ENCODE data around the gene RYR1. TPM values are rescaled to one million over a fixed set of nuclear protein-coding genes. Genes with fewer than 3 reads are reported as not detected.

RYR1 gene
- total RNA-seq, 2 experiments from 2014 or later: 0.20 to 1.2 TPM

DNA sequence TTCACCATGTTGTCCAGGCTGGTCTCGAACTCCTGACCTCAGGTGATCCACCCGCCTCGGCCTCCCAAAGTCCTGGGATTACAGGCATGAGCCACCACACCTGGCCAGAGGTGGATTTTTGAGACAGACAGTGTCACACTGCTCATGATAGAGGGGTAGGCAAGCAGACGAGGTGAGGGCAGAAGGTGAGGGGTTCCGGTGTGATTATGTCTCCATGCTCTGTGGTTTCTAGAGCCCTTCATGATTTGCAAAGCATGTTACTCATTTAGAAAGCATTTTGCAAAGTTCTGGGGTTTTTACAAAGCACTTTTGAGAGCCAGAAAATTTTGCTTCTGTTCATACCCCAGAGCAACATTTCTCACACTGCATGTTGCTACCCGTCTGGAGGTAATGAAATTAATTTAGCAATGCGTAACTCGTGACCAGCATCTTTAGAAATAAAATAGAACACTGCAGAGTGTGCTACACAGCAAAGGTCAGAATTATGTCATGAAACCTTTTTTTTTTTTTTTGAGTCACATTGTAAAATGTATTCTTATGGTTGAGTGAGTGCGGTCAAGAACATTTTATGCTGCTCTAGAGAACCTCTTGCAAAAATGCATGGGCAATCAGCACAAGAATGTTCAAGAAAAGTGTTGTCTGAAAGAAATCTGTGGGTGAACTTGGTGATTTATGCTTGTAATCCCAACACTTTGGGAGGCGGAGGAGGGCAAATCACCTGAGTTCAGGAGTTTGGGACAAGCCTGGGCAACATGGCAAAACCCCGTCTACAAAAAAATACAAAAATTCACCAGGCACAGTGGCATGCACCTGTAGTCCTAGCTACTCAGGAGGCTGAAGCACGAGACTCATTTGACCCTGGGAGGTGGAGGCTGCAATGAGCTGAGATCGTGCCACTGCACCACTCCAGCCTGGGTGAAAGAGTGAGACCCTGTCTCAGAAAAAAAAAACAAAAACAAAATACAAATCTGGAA, 126.2 kb downstream of the RYR1 start:
- H3K9me3 Mint-ChIP-seq: no peaks in the 10 kb centered on the region
- peak overlapping the region; percentile 59 for H3K27ac Mint-ChIP-seq
- peaks cover 0 to 5% of the 10 kb centered on the region in 2 experiments for H3K9me3 ChIP-seq (ENCODE audit: control insufficient read depth in 1 of 2, insufficient read depth in 1 of 2, low read length in 2 of 2)
- POLR2A ChIA-PET: interaction anchor here (1.5 kb wide), 1 partner anchor 59 kb away, joined by 3 read pairs; the partner anchor contains the start of gene EIF3K
- peak in 8 of 14 experiments; percentile 7 to 66 (median 38) for DNase-seq
- peaks cover 63% of the 10 kb centered on the region for H3K4me1 ChIP-seq (ENCODE audit: insufficient read depth, low read length)
- no peaks in the 10 kb centered on the region for H3K36me3 Mint-ChIP-seq (ENCODE audit: low read depth)
- H3K4me3 Mint-ChIP-seq: peak overlapping the region; percentile 72
- H3K27ac ChIP-seq (ENCODE audit: low read depth in 1 of 2, low read length in 2 of 2): no peak overlapping the region
- intact Hi-C loops (cut with DNase I, micrococcal nuclease): loop anchor here in 1 of 2 experiments (1.0 kb wide), 1 partner anchor 15 kb away; no protein-coding TSS in a partner anchor
- TF ChIP-seq, protein P1, sequence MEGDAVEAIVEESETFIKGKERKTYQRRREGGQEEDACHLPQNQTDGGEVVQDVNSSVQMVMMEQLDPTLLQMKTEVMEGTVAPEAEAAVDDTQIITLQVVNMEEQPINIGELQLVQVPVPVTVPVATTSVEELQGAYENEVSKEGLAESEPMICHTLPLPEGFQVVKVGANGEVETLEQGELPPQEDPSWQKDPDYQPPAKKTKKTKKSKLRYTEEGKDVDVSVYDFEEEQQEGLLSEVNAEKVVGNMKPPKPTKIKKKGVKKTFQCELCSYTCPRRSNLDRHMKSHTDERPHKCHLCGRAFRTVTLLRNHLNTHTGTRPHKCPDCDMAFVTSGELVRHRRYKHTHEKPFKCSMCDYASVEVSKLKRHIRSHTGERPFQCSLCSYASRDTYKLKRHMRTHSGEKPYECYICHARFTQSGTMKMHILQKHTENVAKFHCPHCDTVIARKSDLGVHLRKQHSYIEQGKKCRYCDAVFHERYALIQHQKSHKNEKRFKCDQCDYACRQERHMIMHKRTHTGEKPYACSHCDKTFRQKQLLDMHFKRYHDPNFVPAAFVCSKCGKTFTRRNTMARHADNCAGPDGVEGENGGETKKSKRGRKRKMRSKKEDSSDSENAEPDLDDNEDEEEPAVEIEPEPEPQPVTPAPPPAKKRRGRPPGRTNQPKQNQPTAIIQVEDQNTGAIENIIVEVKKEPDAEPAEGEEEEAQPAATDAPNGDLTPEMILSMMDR (IDR thresholded peaks at IDR 0.05): no peak
- H3K27me3 ChIP-seq (ENCODE audit: control insufficient read depth in 1 of 2, insufficient read depth in 2 of 2, low read length in 2 of 2): peaks cover 3 to 4% of the 10 kb centered on the region in 2 experiments
- H3K27me3 Mint-ChIP-seq: peaks cover 22% of the 10 kb centered on the region
- peak; percentile 73 for ATAC-seq (ENCODE audit: poor library complexity)
- peak overlapping the region; percentile 7 for H3K4me3 ChIP-seq (ENCODE audit: low read length)
- no peaks in the 10 kb centered on the region for H3K36me3 ChIP-seq (ENCODE audit: insufficient read depth, low read length)
- CTCF ChIA-PET: interaction anchor here (1.2 kb wide), 1 partner anchor 156 kb away, joined by 3 read pairs; the partner anchor contains the start of gene FAM98C
- H3K4me1 Mint-ChIP-seq (ENCODE audit: low read depth): peaks cover 34% of the 10 kb centered on the region

DNA sequence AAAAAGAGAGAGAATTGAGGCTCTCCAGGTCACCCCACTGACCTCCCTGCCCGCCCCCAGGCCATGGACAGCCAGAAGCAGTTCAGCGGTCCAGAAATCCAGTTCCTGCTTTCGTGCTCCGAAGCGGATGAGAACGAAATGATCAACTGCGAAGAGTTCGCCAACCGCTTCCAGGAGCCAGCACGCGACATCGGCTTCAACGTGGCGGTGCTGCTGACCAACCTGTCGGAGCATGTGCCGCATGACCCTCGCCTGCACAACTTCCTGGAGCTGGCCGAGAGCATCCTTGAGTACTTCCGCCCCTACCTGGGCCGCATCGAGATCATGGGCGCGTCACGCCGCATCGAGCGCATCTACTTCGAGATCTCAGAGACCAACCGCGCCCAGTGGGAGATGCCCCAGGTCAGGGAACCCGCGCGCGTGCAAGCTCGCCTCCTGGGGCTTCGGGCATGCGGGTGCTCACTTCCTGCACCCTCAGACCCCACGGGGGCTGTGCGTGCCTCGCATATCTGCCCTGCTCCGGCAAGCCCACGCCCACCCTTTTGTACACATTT, 127.6 kb downstream of the RYR1 start:
- CTCF ChIA-PET: interaction anchor here (0.6 to 1.2 kb wide), 2 partner anchors 73 to 158 kb away, joined by 3 to 4 read pairs; partner anchors contain the start of gene FAM98C
- Histone ChIP-seq H3K4me1 (ENCODE audit: insufficient read depth, low read length) (peaks cover 66% of the 10 kb centered on the region), H3K36me3 (ENCODE audit: insufficient read depth, low read length) (no peaks in the 10 kb centered on the region), H3K4me3 (ENCODE audit: low read length) (no peak overlapping the region), H3K27ac (ENCODE audit: low read depth in 1 of 2, low read length in 2 of 2) (no peak overlapping the region), H3K27me3 (ENCODE audit: control insufficient read depth in 1 of 2, insufficient read depth in 2 of 2, low read length in 2 of 2) (peaks cover 3 to 4% of the 10 kb centered on the region in 2 experiments), H3K9me3 (ENCODE audit: control insufficient read depth in 1 of 2, insufficient read depth in 1 of 2, low read length in 2 of 2) (peaks cover 0 to 5% of the 10 kb centered on the region in 2 experiments)
- Mint-ChIP-seq H3K9me3 (no peaks in the 10 kb centered on the region), H3K36me3 (ENCODE audit: low read depth) (no peaks in the 10 kb centered on the region), H3K4me1 (ENCODE audit: low read depth) (peaks cover 31% of the 10 kb centered on the region), H3K4me3 (no peak overlapping the region), H3K27ac (no peak overlapping the region), H3K27me3 (peaks cover 23% of the 10 kb centered on the region)
- POLR2A ChIA-PET: no interaction called here
- ATAC-seq (ENCODE audit: poor library complexity) (no peak), DNase-seq (peak in 1 of 14 experiments; percentile 13)
- intact Hi-C loops (cut with DNase I, micrococcal nuclease): no loop called here
- TF ChIP-seq, protein P1 (IDR thresholded peaks at IDR 0.05): no peak

DNA sequence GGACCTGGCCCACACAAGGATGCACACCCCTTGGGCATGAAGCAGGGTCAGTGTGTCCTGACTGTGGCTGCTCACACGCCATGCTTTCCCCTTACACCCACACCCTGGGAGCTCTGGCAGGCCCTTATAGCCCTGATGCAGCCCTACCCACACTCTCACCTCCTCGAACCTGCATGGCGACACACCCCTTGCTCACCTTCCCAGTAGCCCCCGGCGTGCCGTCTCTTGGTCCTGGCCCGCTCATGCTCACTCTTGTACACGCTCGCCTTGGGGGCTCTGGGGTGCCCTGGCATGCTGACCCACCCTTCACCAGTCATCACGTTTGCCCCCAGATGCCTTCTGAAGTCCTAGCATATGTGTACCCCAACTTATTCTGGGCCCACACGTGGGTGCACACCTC, 128.2 kb downstream of the RYR1 start:
- Histone ChIP-seq H3K27me3 (ENCODE audit: control insufficient read depth in 1 of 2, insufficient read depth in 2 of 2, low read length in 2 of 2) (peaks cover 3 to 4% of the 10 kb centered on the region in 2 experiments), H3K27ac (ENCODE audit: low read depth in 1 of 2, low read length in 2 of 2) (no peak overlapping the region), H3K36me3 (ENCODE audit: insufficient read depth, low read length) (no peaks in the 10 kb centered on the region), H3K9me3 (ENCODE audit: control insufficient read depth in 1 of 2, insufficient read depth in 1 of 2, low read length in 2 of 2) (peaks cover 0 to 5% of the 10 kb centered on the region in 2 experiments), H3K4me1 (ENCODE audit: insufficient read depth, low read length) (peaks cover 62% of the 10 kb centered on the region), H3K4me3 (ENCODE audit: low read length) (no peak overlapping the region)
- Mint-ChIP-seq H3K36me3 (ENCODE audit: low read depth) (no peaks in the 10 kb centered on the region), H3K4me3 (peak overlapping the region; percentile 25), H3K9me3 (no peaks in the 10 kb centered on the region), H3K4me1 (ENCODE audit: low read depth) (peaks cover 31% of the 10 kb centered on the region), H3K27ac (no peak overlapping the region), H3K27me3 (peaks cover 23% of the 10 kb centered on the region)
- intact Hi-C loops (cut with DNase I, micrococcal nuclease): no loop called here
- ChIA-PET POLR2A (no interaction called here), CTCF (no interaction called here)
- TF ChIP-seq, protein P1 (IDR thresholded peaks at IDR 0.05): no peak
- no peak for ATAC-seq (ENCODE audit: poor library complexity)
- no peak for DNase-seq

All from CD4-positive, alpha-beta T cell (primary cell).